ENCODE data around the gene FKBP2. TPM values are rescaled to one million over a fixed set of nuclear protein-coding genes. Genes with fewer than 3 reads are reported as not detected.
"Not testable (repeated sequence)": the region's sequence is repeated elsewhere in the genome, so short reads cannot be mapped to it uniquely, and the experiment has no call there.

The FKBP2 gene
- polyA plus RNA-seq, 1 experiment = 29.9 TPM

DNA sequence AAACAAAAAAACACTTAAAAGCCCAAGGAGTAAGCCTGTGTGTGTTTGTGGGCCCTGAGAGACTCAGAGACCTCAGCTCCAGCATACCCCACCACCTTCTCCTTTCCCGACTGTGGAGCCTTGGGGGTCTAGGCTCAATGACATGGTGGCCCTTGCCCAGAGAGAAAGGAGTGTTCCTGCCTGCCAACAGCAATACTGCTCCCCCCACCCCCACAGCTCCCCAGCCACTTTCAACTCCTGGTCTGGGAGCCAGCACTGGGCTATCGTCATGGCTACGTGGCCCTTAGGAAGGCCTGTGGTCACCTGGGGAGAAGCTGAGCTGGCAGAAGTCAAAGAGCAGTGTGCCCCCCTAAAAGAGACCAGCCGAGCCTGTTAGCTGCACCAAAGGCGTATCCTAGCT lies 3.2 kb downstream of the FKBP2 start:
- no peak for DNase-seq (ENCODE audit: low read depth, low spot score)
- TF ChIP-seq, protein P1, sequence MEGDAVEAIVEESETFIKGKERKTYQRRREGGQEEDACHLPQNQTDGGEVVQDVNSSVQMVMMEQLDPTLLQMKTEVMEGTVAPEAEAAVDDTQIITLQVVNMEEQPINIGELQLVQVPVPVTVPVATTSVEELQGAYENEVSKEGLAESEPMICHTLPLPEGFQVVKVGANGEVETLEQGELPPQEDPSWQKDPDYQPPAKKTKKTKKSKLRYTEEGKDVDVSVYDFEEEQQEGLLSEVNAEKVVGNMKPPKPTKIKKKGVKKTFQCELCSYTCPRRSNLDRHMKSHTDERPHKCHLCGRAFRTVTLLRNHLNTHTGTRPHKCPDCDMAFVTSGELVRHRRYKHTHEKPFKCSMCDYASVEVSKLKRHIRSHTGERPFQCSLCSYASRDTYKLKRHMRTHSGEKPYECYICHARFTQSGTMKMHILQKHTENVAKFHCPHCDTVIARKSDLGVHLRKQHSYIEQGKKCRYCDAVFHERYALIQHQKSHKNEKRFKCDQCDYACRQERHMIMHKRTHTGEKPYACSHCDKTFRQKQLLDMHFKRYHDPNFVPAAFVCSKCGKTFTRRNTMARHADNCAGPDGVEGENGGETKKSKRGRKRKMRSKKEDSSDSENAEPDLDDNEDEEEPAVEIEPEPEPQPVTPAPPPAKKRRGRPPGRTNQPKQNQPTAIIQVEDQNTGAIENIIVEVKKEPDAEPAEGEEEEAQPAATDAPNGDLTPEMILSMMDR (IDR thresholded peaks at IDR 0.05; ENCODE audit: low read depth, low read length) = no peak
- CTCF ChIA-PET = interaction anchor here (1.3 to 3.3 kb wide), 3 partner anchors 39 to 60 kb away, joined by 7 to 22 read pairs (median 7); partner anchors contain the start of gene ESRRA
- Histone ChIP-seq H3K27ac (ENCODE audit: low read depth, low read length) (no peak overlapping the region), H3K27me3 (ENCODE audit: control insufficient read depth, insufficient read depth, low read length) (no peaks in the 10 kb centered on the region), H3K9me3 (ENCODE audit: control insufficient read depth, insufficient read depth, low read length) (peaks cover 4% of the 10 kb centered on the region; the same call in 1 of the 2 replicates), H3K4me3 (ENCODE audit: low read depth, low read length) (peak overlapping the region; percentile 10; the same call in 1 of the 2 replicates)
- POLR2A ChIA-PET = no interaction called here

DNA sequence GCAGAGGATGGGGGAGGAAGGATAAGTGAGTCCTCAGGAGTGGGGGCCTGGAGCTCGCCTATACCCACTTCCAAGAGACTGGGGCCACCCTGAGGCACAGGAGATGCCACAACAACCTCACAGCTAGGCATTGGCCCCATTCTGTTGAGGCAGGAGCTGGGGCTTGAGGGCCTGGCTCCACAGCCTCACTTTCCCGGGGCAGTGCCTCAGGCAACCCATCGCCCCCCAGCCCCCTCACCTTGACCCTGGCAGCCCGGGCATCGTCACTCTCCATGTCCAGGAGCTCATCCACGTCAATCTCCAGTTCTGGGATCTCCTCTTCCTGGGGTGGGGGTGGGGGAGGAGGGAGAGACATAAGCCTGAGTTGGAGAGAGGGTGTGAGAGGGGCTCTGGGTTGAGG lies 4.1 kb downstream of the FKBP2 start:
- H3K27me3 ChIP-seq (ENCODE audit: control insufficient read depth, insufficient read depth, low read length) = no peaks in the 10 kb centered on the region
- POLR2A ChIA-PET = interaction anchor here (0.8 to 1.9 kb wide), 4 partner anchors 11 to 60 kb away, joined by 3 to 9 read pairs (median 6); partner anchors contain the start of genes ESRRA, FERMT3, NUDT22 and TRPT1
- H3K4me3 ChIP-seq (ENCODE audit: low read depth, low read length) = peak overlapping the region; percentile 98
- peaks cover 4% of the 10 kb centered on the region; the same call in 1 of the 2 replicates for H3K9me3 ChIP-seq (ENCODE audit: control insufficient read depth, insufficient read depth, low read length)
- TF ChIP-seq, protein P1 (IDR thresholded peaks at IDR 0.05; ENCODE audit: low read depth, low read length) = no peak
- CTCF ChIA-PET = interaction anchor here (0.6 to 3.3 kb wide), 4 partner anchors 40 to 59 kb away, joined by 5 to 22 read pairs (median 7); no protein-coding TSS in a partner anchor
- peak overlapping the region; percentile 77 for H3K27ac ChIP-seq (ENCODE audit: low read depth, low read length)
- DNase-seq (ENCODE audit: low read depth, low spot score) = no peak

DNA sequence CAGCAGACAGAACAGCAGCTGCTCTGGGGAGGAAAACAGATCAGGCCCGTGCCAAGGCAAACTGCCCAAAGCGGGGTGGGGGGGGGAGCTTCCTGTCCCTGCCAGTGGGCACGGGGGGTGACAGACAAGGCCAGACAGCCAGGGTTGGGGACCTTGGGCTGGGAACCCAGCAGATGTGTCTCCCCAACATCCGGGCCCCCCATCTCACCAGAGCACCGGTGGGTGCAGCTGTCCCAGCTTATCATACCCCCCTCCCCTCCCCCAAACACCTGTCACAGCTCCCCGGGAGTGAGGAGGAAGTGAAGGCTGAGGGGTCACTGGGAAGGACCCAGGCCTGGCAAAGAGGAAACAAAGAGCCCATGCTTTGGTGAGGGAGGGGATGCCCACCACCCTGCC lies 4.5 kb downstream of the FKBP2 start:
- TF ChIP-seq, protein P1 (IDR thresholded peaks at IDR 0.05; ENCODE audit: low read depth, low read length) = no peak
- ChIA-PET CTCF (interaction anchor here (0.6 to 3.3 kb wide), 4 partner anchors 41 to 59 kb away, joined by 5 to 22 read pairs (median 7); no protein-coding TSS in a partner anchor), POLR2A (interaction anchor here (0.5 to 1.9 kb wide), 7 partner anchors 11 to 1364 kb away, joined by 3 to 9 read pairs (median 4); partner anchors contain the start of genes ESRRA, FERMT3, NUDT22 and TRPT1)
- DNase-seq (ENCODE audit: low read depth, low spot score) = no peak
- Histone ChIP-seq H3K4me3 (ENCODE audit: low read depth, low read length) (peak overlapping the region; percentile 98), H3K9me3 (ENCODE audit: control insufficient read depth, insufficient read depth, low read length) (peaks cover 4% of the 10 kb centered on the region; the same call in 1 of the 2 replicates), H3K27ac (ENCODE audit: low read depth, low read length) (peak overlapping the region; percentile 77), H3K27me3 (ENCODE audit: control insufficient read depth, insufficient read depth, low read length) (no peaks in the 10 kb centered on the region)

DNA sequence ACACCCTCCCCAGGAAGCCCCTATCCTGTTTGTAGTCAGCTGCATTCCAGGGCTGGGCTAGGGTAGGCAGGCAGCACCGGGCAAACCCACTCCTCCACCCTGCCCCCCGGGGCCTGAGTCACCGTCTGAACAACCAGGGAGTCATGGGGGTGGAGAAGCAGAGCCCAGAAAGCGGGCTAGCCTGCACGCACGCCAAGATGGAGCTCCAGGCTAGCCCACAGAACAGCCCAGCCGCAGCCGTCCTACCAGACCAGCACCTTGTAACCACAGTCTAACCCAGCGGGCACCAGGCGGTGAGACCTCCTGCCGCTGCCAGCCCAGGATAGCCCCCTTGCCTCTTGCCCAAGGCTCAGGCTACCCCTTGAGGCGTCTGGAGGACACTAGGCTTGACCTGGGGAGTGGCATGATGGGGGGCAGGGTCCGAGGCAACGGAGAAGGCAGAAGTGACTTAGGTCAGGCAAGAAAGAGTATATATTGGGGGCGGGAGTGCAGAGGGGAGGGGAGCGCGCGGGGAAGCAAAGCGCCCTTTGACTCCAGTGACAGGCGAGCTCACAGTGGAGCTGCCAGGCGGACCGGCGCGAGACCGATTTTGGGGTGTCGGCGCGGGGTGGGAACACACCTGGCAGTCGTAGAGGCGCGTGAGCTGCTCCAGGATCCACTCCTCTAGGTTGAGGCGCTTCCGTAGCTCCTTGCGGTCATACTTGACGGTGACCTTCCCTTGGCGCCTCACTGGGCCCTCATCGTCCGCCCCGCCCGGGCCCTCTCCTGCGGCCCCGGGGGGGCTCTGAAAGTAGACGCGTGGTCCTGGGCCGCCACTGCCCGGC lies 5.1 kb downstream of the FKBP2 start:
- Histone ChIP-seq H3K9me3 (ENCODE audit: control insufficient read depth, insufficient read depth, low read length) (peaks cover 4% of the 10 kb centered on the region; the same call in 1 of the 2 replicates), H3K27ac (ENCODE audit: low read depth, low read length) (peak overlapping the region; percentile 77), H3K27me3 (ENCODE audit: control insufficient read depth, insufficient read depth, low read length) (no peaks in the 10 kb centered on the region), H3K4me3 (ENCODE audit: low read depth, low read length) (peak overlapping the region; percentile 98)
- POLR2A ChIA-PET = interaction anchor here (0.5 to 1.9 kb wide), 9 partner anchors 10 to 1364 kb away, joined by 3 to 9 read pairs (median 4); partner anchors contain the start of genes ESRRA, FERMT3, NUDT22 and TRPT1
- TF ChIP-seq, protein P1 (IDR thresholded peaks at IDR 0.05; ENCODE audit: low read depth, low read length) = no peak
- CTCF ChIA-PET = interaction anchor here (1.2 to 3.3 kb wide), 3 partner anchors 41 to 58 kb away, joined by 7 to 22 read pairs (median 8); partner anchors contain the start of gene CATSPERZ
- DNase-seq (ENCODE audit: low read depth, low spot score) = peak; percentile 50

DNA sequence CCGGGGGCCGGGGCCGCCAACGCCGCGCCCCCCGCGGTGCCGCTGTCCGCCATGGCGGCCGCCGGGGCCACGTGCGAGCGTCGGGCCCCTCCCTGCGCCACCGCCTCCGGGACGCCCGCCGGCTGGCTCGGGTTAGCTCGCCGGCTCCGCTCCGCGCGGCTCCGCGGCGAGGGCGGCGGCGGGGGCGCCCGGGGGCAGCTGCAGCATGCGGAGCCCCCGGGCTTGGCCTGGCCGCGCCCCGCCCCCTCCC lies 5.7 kb downstream of the FKBP2 start:
- CTCF ChIA-PET = interaction anchor here (1.3 to 3.3 kb wide), 2 partner anchors 42 to 54 kb away, joined by 8 to 22 read pairs; partner anchors contain the start of gene CATSPERZ
- DNase-seq (ENCODE audit: low read depth, low spot score); H3K27ac ChIP-seq (ENCODE audit: low read depth, low read length); H3K27me3 ChIP-seq (ENCODE audit: control insufficient read depth, insufficient read depth, low read length); H3K9me3 ChIP-seq (ENCODE audit: control insufficient read depth, insufficient read depth, low read length): not testable (repeated sequence)
- POLR2A ChIA-PET = interaction anchor here (1.1 to 1.9 kb wide), 4 partner anchors 15 to 25 kb away, joined by 3 to 6 read pairs (median 4); partner anchors contain the start of genes NUDT22 and TRPT1
- peak overlapping the region; percentile 98; the same call in 1 of the 2 replicates for H3K4me3 ChIP-seq (ENCODE audit: low read depth, low read length)

Data from AG04450 (cell line).